SU-DHL-6 (cell line): ENCODE results near the gene LILRB2.

Experiments
- H2AFZ ChIP-seq: fragments of 200-600 bp; sonication (generic); 2 replicates; pipeline ENCODE4 v1.6.1; 2014; ENCODE audit warnings: low read depth, mild to moderate bottlenecking, moderate library complexity, mixed read lengths, antibody characterized with exemption, low read length; ENCODE audit not compliant: severe bottlenecking
- H3F3A ChIP-seq: fragments of 200-600 bp; shearing (Covaris generic); 2 replicates; pipeline ENCODE4 v1.6.0; 2016; ENCODE audit warnings: antibody characterized with exemption, mild to moderate bottlenecking; ENCODE audit not compliant: insufficient read depth
- H3K27ac ChIP-seq: fragments of 200-600 bp; sonication (generic); 2 replicates; pipeline ENCODE4 v1.5.1; 2016; ENCODE audit warnings: low read depth, mild to moderate bottlenecking, low read length, moderate library complexity, mixed read lengths
- H3K27me3 ChIP-seq: fragments of 200-600 bp; sonication (generic), shearing (Covaris generic); 2 replicates; pipeline ENCODE4 v1.6.0; 2014; ENCODE audit warnings: mild to moderate bottlenecking, low read length
- H3K36me3 ChIP-seq: fragments of 200-600 bp; sonication (generic); 2 replicates; pipeline ENCODE4 v1.6.1; 2014; ENCODE audit warnings: mild to moderate bottlenecking, low read length, mixed read lengths
- H3K4me2 ChIP-seq: fragments of 300-600, 200-600 bp; shearing (Covaris generic), sonication (generic); 2 replicates; pipeline ENCODE4 v1.6.0; 2014; ENCODE audit warnings: low read length, low read depth, mild to moderate bottlenecking; ENCODE audit not compliant: poor library complexity, severe bottlenecking
- H3K4me3 ChIP-seq: fragments of 200-600 bp; sonication (generic); 2 replicates; pipeline ENCODE4 v1.5.1; 2014; ENCODE audit warnings: antibody characterized with exemption, low read length, mild to moderate bottlenecking, mixed read lengths; ENCODE audit not compliant: insufficient read depth, poor library complexity, severe bottlenecking
- H3K79me2 ChIP-seq: fragments of 200-600 bp; sonication (generic); 2 replicates; pipeline ENCODE4 v1.6.1; 2014; ENCODE audit warnings: mild to moderate bottlenecking, low read length, moderate library complexity; ENCODE audit not compliant: insufficient read depth
- H3K9ac ChIP-seq: fragments of 200-600 bp; sonication (generic); 2 replicates; pipeline ENCODE4 v1.7.0; 2014; ENCODE audit warnings: mild to moderate bottlenecking, low read length
- H3K9me2 ChIP-seq: fragments of 200-600 bp; sonication (generic); replicated peaks from 2 replicates; pipeline ENCODE4 v1.6.1; 2014; ENCODE audit warnings: low read length; ENCODE audit not compliant: insufficient read depth
- H3K9me3 ChIP-seq: fragments of 200-600 bp; sonication (generic); 2 replicates; pipeline ENCODE4 v1.6.1; 2014; ENCODE audit warnings: low read length, mixed read lengths; ENCODE audit not compliant: insufficient read depth
- H4K20me1 ChIP-seq: fragments of 200-600 bp; sonication (generic); 2 replicates; pipeline ENCODE4 v1.6.1; 2014; ENCODE audit warnings: low read depth, mild to moderate bottlenecking, antibody characterized with exemption, low read length, moderate library complexity, mixed read lengths
- CTCF ChIP-seq: fragments of 200-600 bp; sonication (generic); IDR thresholded peaks from one replicate; pipeline ENCODE4 v1.5.1; 2017; ENCODE audit warnings: antibody characterized with exemption, mild to moderate bottlenecking, low read length, moderate library complexity; ENCODE audit not compliant: insufficient read depth, poor library complexity, severe bottlenecking
- EZH2phosphoT487 ChIP-seq: fragments of 200-600 bp; sonication (generic), shearing (Covaris generic); conservative IDR thresholded peaks from 2 replicates; pipeline ENCODE4 v1.6.1; 2018; ENCODE audit warnings: mild to moderate bottlenecking, antibody characterized with exemption, low read length, moderate library complexity, mixed read lengths

Gene LILRB2

GRCh38 chr19:54254195-54254906, 26.6 kb downstream of the LILRB2 start:
- Histone ChIP-seq H3K27me3 (no peaks in the 10 kb centered on the region), H3K27ac (no peak overlapping the region)

GRCh38 chr19:54253331-54254194, 27.3 kb downstream of the LILRB2 start:
- no peak overlapping the region for H3K27ac ChIP-seq
- H3K9ac ChIP-seq = no peak overlapping the region
- no peak overlapping the region for H3K4me3 ChIP-seq
- H3K36me3 ChIP-seq = no peaks in the 10 kb centered on the region
- H3K79me2 ChIP-seq = no peaks in the 10 kb centered on the region
- no peak for TF ChIP-seq CTCF
- no peaks in the 10 kb centered on the region for H3K9me2 ChIP-seq
- no peaks in the 10 kb centered on the region for H4K20me1 ChIP-seq
- H3K4me2 ChIP-seq = no peak overlapping the region
- H2AFZ ChIP-seq = no peak overlapping the region
- H3F3A ChIP-seq = no peaks in the 10 kb centered on the region
- no peaks in the 10 kb centered on the region for H3K27me3 ChIP-seq
- H3K9me3 ChIP-seq = no peaks in the 10 kb centered on the region

More at GRCh38 chr19:54254195-54254906, 26.6 kb downstream of the LILRB2 start:
- Histone ChIP-seq H3K36me3 (no peaks in the 10 kb centered on the region), H3K79me2 (no peaks in the 10 kb centered on the region), H3K4me3 (no peak overlapping the region), H4K20me1 (no peaks in the 10 kb centered on the region), H3K4me2 (no peak overlapping the region), H3K9me2 (no peaks in the 10 kb centered on the region), H2AFZ (no peak overlapping the region), H3F3A (no peaks in the 10 kb centered on the region), H3K9ac (no peak overlapping the region), H3K9me3 (no peaks in the 10 kb centered on the region)
- TF ChIP-seq CTCF (no peak), EZH2phosphoT487 (no peak)

GRCh38 chr19:54252845-54253244, 28.1 kb downstream of the LILRB2 start:
- Histone ChIP-seq H3K4me3 (no peak overlapping the region), H3K79me2 (no peaks in the 10 kb centered on the region), H2AFZ (no peak overlapping the region), H3K9me3 (no peaks in the 10 kb centered on the region), H3F3A (no peaks in the 10 kb centered on the region), H3K9me2 (no peaks in the 10 kb centered on the region), H3K9ac (no peak overlapping the region), H4K20me1 (no peaks in the 10 kb centered on the region), H3K27me3 (no peaks in the 10 kb centered on the region), H3K4me2 (no peak overlapping the region), H3K36me3 (no peaks in the 10 kb centered on the region), H3K27ac (no peak overlapping the region)
- TF ChIP-seq CTCF (no peak), EZH2phosphoT487 (no peak)
